Measurements from ENCODE around the gene HSD3B2. TPM values are rescaled to one million over a fixed set of nuclear protein-coding genes. Genes with fewer than 3 reads are reported as not detected.

The HSD3B2 gene
- total RNA-seq, 1 experiment from 2014 or later, result not detected

DNA sequence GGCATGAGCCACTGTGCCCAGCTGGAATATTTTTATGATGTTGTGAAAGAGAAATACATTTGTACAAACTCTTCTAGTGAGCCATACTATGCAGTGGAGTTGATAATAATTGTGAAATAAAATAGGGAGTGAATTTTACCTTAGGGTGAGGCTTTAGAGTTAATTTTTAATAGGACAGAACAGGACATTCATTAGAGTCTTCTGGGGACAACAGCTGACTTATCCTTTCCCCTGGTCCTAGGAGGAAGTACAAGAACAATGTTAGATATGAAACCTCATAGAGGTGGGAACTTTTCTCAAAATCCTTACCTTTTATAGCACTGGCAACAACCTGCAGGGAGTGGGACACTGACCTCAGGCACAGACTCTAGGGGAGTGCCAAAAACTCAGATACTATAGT lies 24.4 kb upstream of the HSD3B2 start:
- DNase-seq (ENCODE audit: low read depth), result no peak
- in situ Hi-C loops (cut with HindIII; ENCODE audit: low pct_unique_long_range_greater_than_20kb, low sequenced_read_pairs), result no loop called here

DNA sequence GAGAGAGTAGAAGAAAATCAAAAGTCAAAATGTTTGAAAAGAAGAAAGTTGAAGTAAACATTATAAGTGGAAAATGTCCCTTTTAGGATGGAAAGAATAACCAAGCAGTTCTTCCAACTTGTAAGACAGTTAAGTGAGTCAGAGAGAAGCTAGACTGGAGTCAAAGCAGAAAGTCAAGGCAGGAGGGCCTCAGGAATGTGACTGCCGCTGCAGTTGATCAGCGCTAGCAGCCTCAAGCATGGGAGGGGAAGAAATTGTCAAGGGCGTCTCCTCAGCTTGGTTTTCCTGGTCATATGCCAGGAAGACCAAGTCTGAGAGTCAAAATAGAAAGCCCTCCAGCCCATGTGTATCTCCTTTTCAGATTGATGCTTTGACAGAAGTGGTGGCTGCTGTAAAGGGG lies 23.2 kb upstream of the HSD3B2 start:
- in situ Hi-C loops (cut with HindIII; ENCODE audit: low pct_unique_long_range_greater_than_20kb, low sequenced_read_pairs), result no loop called here
- DNase-seq (ENCODE audit: low read depth), result no peak

DNA sequence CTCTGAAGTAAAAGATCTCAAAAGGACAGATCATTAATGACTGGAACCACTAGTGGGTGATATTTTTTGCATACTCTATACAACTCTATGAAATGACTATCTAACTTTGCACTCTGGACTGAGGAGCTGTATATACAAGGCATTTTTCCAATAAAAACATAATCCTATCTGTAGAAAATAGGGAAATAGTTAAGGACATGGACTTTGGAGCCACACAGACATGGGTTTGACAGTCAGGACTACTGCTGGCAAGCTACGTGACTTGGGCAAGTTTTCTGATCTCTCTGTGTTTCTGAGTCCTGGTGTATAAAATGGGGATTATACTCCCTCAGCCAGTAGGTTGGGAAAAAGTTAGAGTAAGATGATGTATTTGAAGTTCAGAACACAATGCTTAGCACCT lies 20.9 kb upstream of the HSD3B2 start:
- in situ Hi-C loops (cut with HindIII; ENCODE audit: low pct_unique_long_range_greater_than_20kb, low sequenced_read_pairs), result no loop called here
- DNase-seq (ENCODE audit: low read depth), result no peak

DNA sequence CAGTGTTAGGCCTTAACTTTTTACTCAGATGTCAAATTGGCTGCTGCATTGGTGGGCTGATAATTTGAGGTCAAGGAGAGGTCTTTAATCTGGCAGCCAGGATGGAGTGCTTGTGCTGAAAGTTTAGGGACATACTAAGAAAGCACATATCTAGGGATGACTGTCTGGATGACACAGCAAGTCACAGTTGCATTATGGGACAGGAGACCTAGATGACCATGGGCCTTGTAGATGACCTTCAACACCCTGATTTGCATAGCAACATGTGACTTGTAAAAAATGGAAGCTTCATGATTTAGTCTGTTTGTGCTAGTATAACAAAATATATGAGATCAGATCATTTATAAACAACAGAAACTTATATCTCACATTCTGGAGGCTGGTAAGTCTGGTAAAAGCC lies 18.0 kb upstream of the HSD3B2 start:
- no peak for DNase-seq (ENCODE audit: low read depth)
- in situ Hi-C loops (cut with HindIII; ENCODE audit: low pct_unique_long_range_greater_than_20kb, low sequenced_read_pairs), result no loop called here

DNA sequence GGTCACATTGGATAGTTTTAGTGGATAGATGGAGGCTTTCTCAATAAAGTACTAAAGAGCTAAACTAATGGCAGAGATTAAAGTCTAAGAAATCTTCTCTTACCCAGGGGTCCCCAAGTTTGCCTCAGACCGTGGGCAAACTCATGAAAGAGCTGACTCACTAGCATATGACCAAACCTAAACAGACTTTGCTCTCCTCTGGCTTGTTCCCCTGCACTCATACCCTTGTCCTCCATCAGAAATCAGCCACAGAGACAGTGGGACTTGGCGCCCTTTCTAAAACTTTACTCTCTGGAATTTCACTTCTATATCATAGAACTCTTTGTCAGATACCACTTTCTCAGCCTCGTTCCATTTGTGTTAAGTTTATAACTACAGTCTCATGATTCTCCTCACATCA lies 17.0 kb upstream of the HSD3B2 start:
- no peak for DNase-seq (ENCODE audit: low read depth)
- in situ Hi-C loops (cut with HindIII; ENCODE audit: low pct_unique_long_range_greater_than_20kb, low sequenced_read_pairs), result no loop called here

DNA sequence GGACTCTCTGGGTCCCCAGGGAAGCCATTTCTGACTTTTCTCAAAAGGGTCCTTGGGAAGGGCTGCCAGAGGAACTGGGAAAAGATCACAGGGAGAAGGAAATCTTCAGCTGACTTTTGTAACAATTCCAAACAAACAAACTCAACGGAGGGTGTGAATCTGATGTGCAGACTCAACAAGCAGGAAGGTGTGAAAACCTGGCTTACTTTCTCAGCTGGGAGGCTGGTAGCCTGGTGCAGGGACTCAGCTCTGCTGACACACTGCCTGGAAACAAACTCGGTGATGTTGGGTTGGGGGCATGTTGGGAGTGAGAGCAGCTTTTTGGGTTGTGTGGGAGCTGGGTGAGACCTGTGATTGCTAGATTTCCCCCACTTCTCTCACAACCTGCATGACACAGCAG lies 10.2 kb upstream of the HSD3B2 start:
- no peak for DNase-seq (ENCODE audit: low read depth)
- in situ Hi-C loops (cut with HindIII; ENCODE audit: low pct_unique_long_range_greater_than_20kb, low sequenced_read_pairs), result no loop called here

DNA sequence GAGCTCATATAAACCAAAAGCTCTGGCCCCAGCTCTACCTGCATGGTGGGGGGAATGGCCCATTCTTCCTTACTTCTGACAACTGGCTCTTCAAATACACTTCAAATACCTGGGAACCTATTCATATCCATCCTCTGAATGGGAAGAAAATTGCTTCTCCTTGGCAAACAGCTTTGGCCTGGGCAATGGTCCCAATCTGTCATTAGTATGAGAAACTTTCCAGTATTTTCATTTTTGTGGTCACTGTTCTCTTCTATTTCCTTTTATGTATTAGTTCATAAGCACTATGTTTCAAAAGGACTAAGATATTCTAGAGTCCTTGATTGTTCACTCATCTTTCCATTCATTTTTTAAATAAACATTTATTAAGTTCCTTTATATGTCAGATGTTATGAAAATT lies 5.2 kb upstream of the HSD3B2 start:
- DNase-seq (ENCODE audit: low read depth), result no peak
- in situ Hi-C loops (cut with HindIII; ENCODE audit: low pct_unique_long_range_greater_than_20kb, low sequenced_read_pairs), result no loop called here

DNA sequence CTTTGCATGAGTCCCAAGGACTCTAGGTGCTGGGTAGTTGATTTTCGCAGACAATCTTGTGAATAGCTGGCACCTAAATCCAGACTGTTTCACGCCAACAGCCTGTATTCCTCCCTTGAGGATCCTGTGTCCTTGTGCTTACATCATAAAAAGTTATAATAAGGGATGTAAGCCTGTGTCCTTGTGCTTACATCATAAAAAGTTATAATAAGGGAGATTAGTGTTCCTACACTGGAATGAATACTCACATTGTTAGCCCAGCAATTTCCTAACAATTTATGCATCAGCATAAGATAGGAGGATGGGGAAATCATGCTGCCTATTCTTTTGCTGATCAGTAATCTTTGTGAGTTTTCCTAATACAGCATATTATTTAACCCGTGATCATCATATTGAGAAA lies 4.0 kb upstream of the HSD3B2 start:
- in situ Hi-C loops (cut with HindIII; ENCODE audit: low pct_unique_long_range_greater_than_20kb, low sequenced_read_pairs), result no loop called here
- no peak for DNase-seq (ENCODE audit: low read depth)

DNA sequence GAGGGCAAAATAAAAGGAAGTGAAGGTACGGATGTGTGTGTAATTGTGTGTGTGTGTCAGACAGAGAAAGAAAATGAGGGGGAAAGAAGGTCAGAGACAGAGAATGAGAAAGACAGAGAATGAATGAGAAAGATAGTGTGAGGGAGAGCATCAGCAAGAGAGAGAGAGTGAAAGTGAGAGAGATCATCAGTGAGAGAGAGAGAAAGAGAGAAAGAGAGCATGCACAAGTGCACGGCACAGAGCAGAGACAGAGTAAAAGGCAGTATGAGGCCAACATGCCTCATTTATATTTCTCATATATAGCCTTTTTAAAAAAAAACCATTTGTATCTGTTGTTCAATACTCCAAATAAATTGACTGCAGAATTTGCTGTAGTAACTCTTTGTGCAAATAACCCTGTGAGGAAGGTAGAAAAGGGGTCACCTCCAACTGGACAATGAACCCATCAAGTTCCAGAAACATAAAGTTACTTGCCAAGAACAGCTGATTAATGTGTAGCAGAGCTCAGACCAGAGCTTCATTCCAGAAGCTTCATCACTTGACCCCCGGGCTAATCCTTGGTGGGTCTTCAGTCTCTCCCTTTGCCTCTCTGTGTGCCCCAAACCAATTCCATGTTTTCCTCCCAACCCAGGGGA lies 1.2 kb downstream of the HSD3B2 start:
- no peak for DNase-seq (ENCODE audit: low read depth)

DNA sequence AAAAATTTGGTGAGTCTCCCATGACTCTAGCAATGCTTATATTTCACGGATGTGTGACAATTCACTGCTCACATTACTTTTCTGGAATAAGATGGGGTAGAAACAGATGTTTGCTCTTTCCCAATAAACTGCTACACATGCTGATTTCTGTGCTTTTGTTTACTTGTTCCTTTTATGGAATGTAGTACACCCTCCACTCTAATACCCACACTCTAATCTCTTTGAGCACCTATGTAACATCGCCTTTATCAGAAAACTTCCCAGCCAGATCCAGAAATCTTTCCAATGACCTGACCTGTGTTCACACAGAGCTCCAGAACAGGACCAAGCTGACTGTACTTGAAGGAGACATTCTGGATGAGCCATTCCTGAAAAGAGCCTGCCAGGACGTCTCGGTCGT lies 4.2 kb downstream of the HSD3B2 start:
- in situ Hi-C loops (cut with HindIII; ENCODE audit: low pct_unique_long_range_greater_than_20kb, low sequenced_read_pairs), result no loop called here
- DNase-seq (ENCODE audit: low read depth), result no peak

More for the DNA sequence above, 1.2 kb downstream of the HSD3B2 start:
- in situ Hi-C loops (cut with HindIII; ENCODE audit: low pct_unique_long_range_greater_than_20kb, low sequenced_read_pairs), result no loop called here

DNA sequence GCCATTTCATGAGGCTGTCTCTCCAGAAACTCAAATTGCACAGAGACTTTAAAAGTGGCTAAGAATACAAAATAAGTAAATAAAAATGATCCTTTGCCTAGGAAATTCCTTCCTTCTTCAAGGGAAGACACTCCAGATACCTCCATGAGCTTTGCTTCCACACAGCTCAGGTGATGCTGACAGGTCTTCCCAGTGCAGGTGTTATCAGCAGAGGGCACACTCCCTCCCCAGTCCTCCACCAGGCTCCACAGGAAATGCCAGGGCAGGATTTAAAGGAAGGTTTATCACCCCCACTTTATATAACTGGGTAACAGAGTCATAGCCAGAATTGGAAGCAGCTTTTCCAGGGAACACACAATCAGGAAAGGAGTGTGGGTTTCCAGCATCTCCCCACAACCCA lies 5.7 kb downstream of the HSD3B2 start:
- DNase-seq (ENCODE audit: low read depth), result no peak
- in situ Hi-C loops (cut with HindIII; ENCODE audit: low pct_unique_long_range_greater_than_20kb, low sequenced_read_pairs), result no loop called here

DNA sequence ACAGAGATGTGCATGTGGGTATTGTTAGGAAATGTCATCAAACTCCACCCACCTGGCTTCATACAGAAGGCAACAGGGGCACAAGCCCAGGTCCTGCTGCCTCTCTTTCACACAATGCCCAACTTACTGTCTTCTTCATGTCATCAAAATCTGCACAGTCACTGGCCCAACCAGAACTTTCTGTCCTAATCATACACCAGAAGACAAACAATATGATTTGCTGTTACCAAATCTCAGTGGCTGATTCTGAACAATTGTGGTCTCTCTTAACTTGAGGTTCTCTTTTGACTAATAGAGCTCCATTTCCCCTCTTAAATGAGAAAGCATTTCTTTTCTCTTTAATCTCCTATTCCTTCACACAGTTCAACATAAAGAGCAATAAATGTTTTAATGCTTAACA lies 7.7 kb downstream of the HSD3B2 start:
- in situ Hi-C loops (cut with HindIII; ENCODE audit: low pct_unique_long_range_greater_than_20kb, low sequenced_read_pairs), result no loop called here
- no peak for DNase-seq (ENCODE audit: low read depth)

DNA sequence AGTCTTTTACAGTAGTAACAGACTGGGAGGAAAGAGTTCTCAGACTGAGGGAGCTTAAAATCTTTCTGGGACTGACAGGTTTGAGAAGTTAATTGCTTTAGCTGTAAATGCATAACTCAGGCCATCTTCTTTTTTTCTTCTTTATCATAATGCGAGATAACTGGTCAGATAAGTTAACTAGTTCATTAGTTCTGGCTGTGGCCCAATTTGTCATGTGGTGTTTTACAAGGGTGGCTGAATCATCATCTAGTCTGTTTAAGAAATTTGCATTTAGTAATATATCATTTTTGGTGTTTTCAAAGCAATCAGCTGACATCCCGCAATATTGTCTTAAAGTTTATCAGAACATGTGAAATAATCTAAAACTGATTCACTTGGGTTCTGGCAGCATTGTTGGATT lies 14.0 kb downstream of the HSD3B2 start:
- in situ Hi-C loops (cut with HindIII; ENCODE audit: low pct_unique_long_range_greater_than_20kb, low sequenced_read_pairs), result no loop called here
- DNase-seq (ENCODE audit: low read depth), result no peak

DNA sequence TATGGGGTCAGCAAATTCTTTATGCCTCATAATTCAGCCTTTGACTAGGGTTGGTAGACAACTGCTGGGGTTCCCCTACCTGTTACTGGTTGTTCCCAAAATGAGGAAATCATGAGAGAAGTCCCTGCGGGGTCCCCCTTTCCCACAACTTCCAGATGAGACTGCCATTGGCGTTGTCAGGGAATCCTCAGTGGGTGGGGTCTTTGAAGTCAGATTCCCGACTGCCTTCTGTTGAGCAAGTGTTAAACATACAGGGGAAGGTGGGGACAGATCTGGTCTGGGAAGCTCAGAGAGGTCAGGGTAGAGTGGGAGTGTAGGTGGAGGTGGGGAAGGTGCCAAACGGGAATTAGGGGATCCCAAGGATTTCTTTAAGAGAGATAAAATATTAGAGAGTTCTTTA lies 14.7 kb downstream of the HSD3B2 start:
- DNase-seq (ENCODE audit: low read depth), result no peak
- in situ Hi-C loops (cut with HindIII; ENCODE audit: low pct_unique_long_range_greater_than_20kb, low sequenced_read_pairs), result no loop called here

DNA sequence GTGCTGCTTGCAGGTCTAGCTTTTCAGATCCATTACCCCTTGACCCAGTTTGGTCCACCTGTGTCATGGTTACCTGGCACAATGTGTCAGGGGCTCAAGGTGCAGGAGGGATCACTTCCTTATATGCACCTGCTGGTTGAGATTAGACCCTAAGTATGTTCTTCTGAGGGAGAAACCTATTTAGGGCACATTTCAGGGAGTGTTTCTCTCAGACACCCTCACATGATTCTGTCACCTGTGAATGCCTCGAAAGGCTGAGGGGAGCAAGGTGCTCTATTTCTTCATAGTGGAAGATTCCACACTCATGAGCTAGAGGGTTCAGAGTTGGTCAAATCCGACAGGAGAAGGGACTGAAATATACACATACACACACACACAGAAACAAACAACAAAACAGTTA lies 15.5 kb downstream of the HSD3B2 start:
- no peak for DNase-seq (ENCODE audit: low read depth)
- in situ Hi-C loops (cut with HindIII; ENCODE audit: low pct_unique_long_range_greater_than_20kb, low sequenced_read_pairs), result no loop called here

DNA sequence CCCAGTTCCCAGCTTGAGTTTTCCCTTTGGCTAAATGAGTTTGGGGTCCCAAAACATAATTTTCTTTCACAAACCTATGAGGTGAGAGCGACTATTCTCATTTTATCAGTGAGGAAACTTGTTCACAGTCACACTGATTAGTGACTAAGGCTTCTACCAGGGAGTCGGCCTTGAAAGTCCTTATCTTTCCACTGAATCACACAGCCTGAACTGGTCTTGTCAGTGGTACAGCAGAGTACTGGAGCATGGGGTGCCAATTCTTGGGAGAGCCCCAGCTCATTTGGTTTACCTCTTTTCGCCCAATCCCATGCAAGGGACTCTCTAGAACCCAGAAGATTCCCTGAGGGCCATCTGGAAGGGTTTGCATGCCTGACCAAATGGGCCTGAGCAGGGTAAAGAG lies 16.9 kb downstream of the HSD3B2 start:
- no peak for DNase-seq (ENCODE audit: low read depth)
- in situ Hi-C loops (cut with HindIII; ENCODE audit: low pct_unique_long_range_greater_than_20kb, low sequenced_read_pairs), result no loop called here

DNA sequence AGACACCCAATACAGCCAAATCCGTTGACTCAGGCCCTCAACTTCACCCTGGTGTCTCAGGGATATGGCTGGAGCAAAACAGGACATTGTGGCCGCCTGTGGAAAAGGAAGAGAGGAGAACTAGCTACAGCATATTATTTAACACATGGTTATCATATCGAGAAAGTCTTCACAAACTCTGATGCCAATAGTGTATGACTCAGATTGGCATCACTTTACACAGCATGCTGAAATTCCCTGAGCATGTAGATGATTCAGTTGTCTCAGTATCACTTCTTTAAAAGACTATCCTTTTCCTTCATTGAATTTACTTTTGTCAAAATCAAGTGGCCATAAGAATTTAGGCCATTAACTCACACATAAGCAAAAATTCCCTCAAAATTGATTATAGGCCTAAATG lies 20.1 kb downstream of the HSD3B2 start:
- in situ Hi-C loops (cut with HindIII; ENCODE audit: low pct_unique_long_range_greater_than_20kb, low sequenced_read_pairs), result no loop called here

DNA sequence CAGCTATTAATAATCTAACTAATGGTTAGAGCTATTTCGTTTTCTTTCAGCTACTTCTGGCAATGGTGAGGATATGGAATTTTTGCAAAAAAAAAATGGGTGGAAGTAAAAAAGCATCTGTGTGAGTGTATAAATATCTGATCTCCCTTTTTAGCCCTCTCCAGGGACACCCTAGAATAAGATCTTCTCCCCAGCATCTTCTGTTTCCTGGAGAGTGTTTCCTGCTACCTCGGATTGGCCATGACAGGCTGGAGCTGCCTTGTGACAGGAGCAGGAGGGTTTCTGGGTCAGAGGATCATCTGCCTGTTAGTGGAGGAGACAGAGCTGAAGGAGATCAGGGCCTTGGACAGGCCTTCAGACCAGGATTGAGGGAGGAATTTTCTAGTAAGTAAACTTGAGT lies 23.8 kb downstream of the HSD3B2 start:
- DNase-seq (ENCODE audit: low read depth), result no peak
- in situ Hi-C loops (cut with HindIII; ENCODE audit: low pct_unique_long_range_greater_than_20kb, low sequenced_read_pairs), result no loop called here

More for the DNA sequence above, 20.1 kb downstream of the HSD3B2 start:
- DNase-seq (ENCODE audit: low read depth), result no peak

DNA sequence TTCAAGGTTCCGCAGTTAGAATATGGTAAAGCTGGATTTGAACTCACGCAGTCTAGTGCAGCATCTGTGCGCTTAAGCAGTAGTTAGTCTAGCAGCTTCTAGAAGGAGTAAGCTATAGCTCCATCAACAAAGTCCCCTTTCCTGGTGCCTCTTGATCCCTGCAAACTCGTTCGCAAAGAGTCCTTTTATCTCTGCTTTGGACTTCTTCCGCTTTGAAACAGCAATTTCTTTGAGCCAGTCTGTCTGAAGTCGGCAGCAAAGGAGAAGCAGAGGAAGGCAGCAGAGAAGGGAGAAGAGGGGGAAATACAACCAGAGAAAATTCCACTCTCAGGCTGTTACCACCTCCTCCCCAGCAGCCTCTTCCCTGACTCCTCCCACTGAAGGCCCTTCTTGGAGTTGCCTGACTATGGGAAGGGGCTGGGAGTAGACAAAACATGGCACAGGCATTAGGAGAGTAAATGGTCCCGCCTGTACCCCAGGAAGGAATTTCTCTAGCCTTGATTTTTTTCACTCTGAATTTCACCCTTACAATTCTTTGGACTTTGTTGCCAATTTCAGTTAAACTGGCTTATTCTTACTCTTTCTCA lies 25.9 kb downstream of the HSD3B2 start:
- no peak for DNase-seq (ENCODE audit: low read depth)
- in situ Hi-C loops (cut with HindIII; ENCODE audit: low pct_unique_long_range_greater_than_20kb, low sequenced_read_pairs), result no loop called here

DNA sequence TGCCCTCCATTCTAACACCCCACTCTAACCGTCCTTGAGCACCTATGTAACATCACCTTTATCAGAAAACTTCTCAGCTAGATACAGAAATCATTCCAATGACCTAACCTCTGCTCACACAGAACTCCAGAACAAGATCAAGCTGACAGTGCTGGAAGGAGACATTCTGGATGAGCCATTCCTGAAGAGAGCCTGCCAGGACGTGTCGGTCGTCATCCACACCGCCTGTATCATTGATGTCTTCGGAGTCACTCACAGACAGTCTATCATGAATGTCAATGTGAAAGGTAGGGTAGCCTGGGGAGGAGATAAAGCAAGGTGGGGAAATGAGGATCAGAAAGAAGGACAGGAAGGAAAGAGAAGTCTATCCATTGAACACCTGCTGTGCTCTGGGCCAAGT lies 27.8 kb downstream of the HSD3B2 start:
- DNase-seq (ENCODE audit: low read depth), result no peak
- in situ Hi-C loops (cut with HindIII; ENCODE audit: low pct_unique_long_range_greater_than_20kb, low sequenced_read_pairs), result no loop called here

Measured in Caki2 (cell line).